GM10248 (cell line): ENCODE data around the gene CYB5B.

Experiments used
- CTCF ChIA-PET: fragments of 300-600 bp; sonication (Branson Sonifier 250); formaldehyde crosslinking; extraction: SDS; loops from one replicate; lab custom pipeline; 2021; ENCODE audit warnings: antibody characterized with exemption; lab: Yijun Ruan, JAX
- POLR2A ChIA-PET: fragments of 350-650 bp; sonication (Branson Sonifier 250); formaldehyde crosslinking; extraction: SDS; loops from one replicate; lab custom pipeline; 2020; ENCODE audit warnings: antibody characterized with exemption; lab: Yijun Ruan, JAX
- DNase-seq: peaks from one replicate; pipeline ENCODE4 v3.0.0; 2012; ENCODE audit errors: extremely low spot score
- CTCF ChIP-seq: IDR thresholded peaks from 2 replicates; pipeline ENCODE4 v1.5.1; 2012; ENCODE audit warnings: mild to moderate bottlenecking, low read depth; ENCODE audit errors: extremely low read depth, missing control alignments, control extremely low read depth

CYB5B gene

GRCh38 chr16:69467080-69467479, 42.7 kb downstream of the CYB5B start:
- no peak for TF ChIP-seq CTCF
- CTCF ChIA-PET, result interaction anchor here (0.7 to 3.6 kb wide), 3 partner anchors 8 to 71 kb away, joined by 3 to 11 read pairs (median 3); no protein-coding TSS in a partner anchor
- DNase-seq, result no peak
- POLR2A ChIA-PET, result no interaction called here

GRCh38 chr16:69467531-69468204, 43.2 kb downstream of the CYB5B start:
- DNase-seq, result no peak
- POLR2A ChIA-PET, result no interaction called here

GRCh38 chr16:69469807-69470561, 45.6 kb downstream of the CYB5B start:
- ChIA-PET CTCF (interaction anchor here (1.4 to 1.6 kb wide), 4 partner anchors 9 to 28 kb away, joined by 3 to 4 read pairs (median 4); no protein-coding TSS in a partner anchor), POLR2A (interaction anchor here (0.6 to 0.7 kb wide), 2 partner anchors 20 to 65 kb away, joined by 3 to 4 read pairs; no protein-coding TSS in a partner anchor)
- DNase-seq, result peak; percentile 58
- TF ChIP-seq CTCF, result no peak

More at GRCh38 chr16:69467531-69468204, 43.2 kb downstream of the CYB5B start:
- CTCF ChIA-PET, result interaction anchor here (0.7 to 1.3 kb wide), 6 partner anchors 9 to 71 kb away, joined by 3 to 4 read pairs (median 3); no protein-coding TSS in a partner anchor
- TF ChIP-seq CTCF, result no peak

GRCh38 chr16:69471121-69471520, 46.7 kb downstream of the CYB5B start:
- POLR2A ChIA-PET, result no interaction called here
- no peak for TF ChIP-seq CTCF
- CTCF ChIA-PET, result no interaction called here
- no peak for DNase-seq

- no peak for DNase-seq
- POLR2A ChIA-PET, result no interaction called here
- TF ChIP-seq CTCF, result no peak
- CTCF ChIA-PET, result interaction anchor here (0.7 kb wide), 1 partner anchor 15 kb away, joined by 3 read pairs; no protein-coding TSS in a partner anchor
Observed at GRCh38 chr16:69474408-69474807, 50.0 kb downstream of the CYB5B start.

GRCh38 chr16:69476920-69477443, 52.6 kb downstream of the CYB5B start:
- CTCF ChIA-PET, result interaction anchor here (1.0 to 1.9 kb wide), 7 partner anchors 9 to 81 kb away, joined by 3 to 5 read pairs (median 4); no protein-coding TSS in a partner anchor
- TF ChIP-seq CTCF, result no peak
- POLR2A ChIA-PET, result no interaction called here
- DNase-seq, result no peak
